ENCODE data around the gene ZNF138.
"Not testable (repeated sequence)": the region's sequence is repeated elsewhere in the genome, so short reads cannot be mapped to it uniquely, and the experiment has no call there.

The ZNF138 gene

GRCh38 chr7:64793106-64793755 is 997 bp upstream of the ZNF138 start:
- H3K4me1 ChIP-seq (ENCODE audit: control insufficient read depth, insufficient read depth, low read length): peaks cover 9% of the 10 kb centered on the region
- H3K36me3 ChIP-seq (ENCODE audit: insufficient read depth, low read length): peaks cover 5% of the 10 kb centered on the region
- no peak overlapping the region for H3K9ac ChIP-seq (ENCODE audit: low read depth, low read length)
- H3K27me3 ChIP-seq (ENCODE audit: control insufficient read depth, insufficient read depth, low read length): no peaks in the 10 kb centered on the region
- no peak overlapping the region for H3K4me3 ChIP-seq (ENCODE audit: low read length)
- no peaks in the 10 kb centered on the region for H3K9me3 ChIP-seq (replicated peaks; ENCODE audit: low read length)
- H3K4me2 ChIP-seq (ENCODE audit: low read length): no peak overlapping the region

DNA sequence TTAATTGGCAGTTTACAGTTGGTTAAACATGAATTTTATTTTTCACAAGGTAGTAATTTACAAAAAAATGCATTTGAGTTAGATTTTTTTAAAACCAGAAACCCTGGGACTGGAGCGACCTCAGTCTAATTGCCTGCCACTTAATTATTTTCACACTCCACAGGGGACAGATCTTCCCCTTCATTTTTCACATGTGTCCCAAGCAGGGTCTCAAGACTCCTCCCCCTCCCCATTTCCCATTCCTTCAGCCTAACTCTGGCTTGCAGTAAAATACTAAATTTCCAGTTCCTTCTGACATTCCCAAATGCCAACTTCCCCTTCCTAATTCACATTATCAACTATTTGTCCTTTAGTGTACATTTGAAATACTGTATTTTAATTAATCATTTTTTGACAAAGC is 948 bp downstream of the ZNF138 start:
- Histone ChIP-seq H3K4me2 (ENCODE audit: low read length) (peak overlapping the region; percentile 80), H3K4me3 (ENCODE audit: low read length) (peak overlapping the region; percentile 92), H3K9ac (ENCODE audit: low read depth, low read length) (peak overlapping the region; percentile 90), H3K9me3 (replicated peaks; ENCODE audit: low read length) (no peaks in the 10 kb centered on the region), H3K27me3 (ENCODE audit: control insufficient read depth, insufficient read depth, low read length) (no peaks in the 10 kb centered on the region), H3K36me3 (ENCODE audit: insufficient read depth, low read length) (peaks cover 5% of the 10 kb centered on the region), H3K4me1 (ENCODE audit: control insufficient read depth, insufficient read depth, low read length) (peaks cover 9% of the 10 kb centered on the region)

DNA sequence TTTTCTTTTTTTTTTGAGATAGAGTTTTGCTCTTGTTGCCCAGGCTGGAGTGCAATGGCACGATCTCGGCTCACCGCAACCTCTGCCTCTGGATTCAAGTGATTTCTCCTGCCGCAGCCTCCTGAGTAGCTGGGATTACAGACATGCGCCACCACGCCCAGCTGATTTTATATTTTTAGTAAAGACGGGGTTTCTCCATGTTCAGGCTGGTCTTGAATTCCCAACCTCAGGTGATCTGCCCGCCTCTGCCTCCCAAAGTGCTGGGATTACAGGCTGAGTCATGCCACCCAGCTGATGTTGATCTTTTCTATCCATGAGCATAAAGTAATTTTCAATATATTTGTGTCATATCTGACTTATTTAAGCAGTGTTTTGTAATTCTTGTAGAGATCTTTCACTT is 4.9 kb downstream of the ZNF138 start:
- H3K9me3 ChIP-seq (replicated peaks; ENCODE audit: low read length); H3K4me1 ChIP-seq (ENCODE audit: control insufficient read depth, insufficient read depth, low read length); H3K4me2 ChIP-seq (ENCODE audit: low read length); H3K4me3 ChIP-seq (ENCODE audit: low read length); H3K9ac ChIP-seq (ENCODE audit: low read depth, low read length); H3K27me3 ChIP-seq (ENCODE audit: control insufficient read depth, insufficient read depth, low read length); H3K36me3 ChIP-seq (ENCODE audit: insufficient read depth, low read length): not testable (repeated sequence)

GRCh38 chr7:64802699-64803098 is 8.5 kb downstream of the ZNF138 start:
- Histone ChIP-seq H3K36me3 (ENCODE audit: insufficient read depth, low read length) (no peaks in the 10 kb centered on the region), H3K27me3 (ENCODE audit: control insufficient read depth, insufficient read depth, low read length) (no peaks in the 10 kb centered on the region), H3K4me3 (ENCODE audit: low read length) (no peak overlapping the region), H3K4me2 (ENCODE audit: low read length) (no peak overlapping the region), H3K9ac (ENCODE audit: low read depth, low read length) (no peak overlapping the region), H3K9me3 (replicated peaks; ENCODE audit: low read length) (no peaks in the 10 kb centered on the region), H3K4me1 (ENCODE audit: control insufficient read depth, insufficient read depth, low read length) (no peaks in the 10 kb centered on the region)

DNA sequence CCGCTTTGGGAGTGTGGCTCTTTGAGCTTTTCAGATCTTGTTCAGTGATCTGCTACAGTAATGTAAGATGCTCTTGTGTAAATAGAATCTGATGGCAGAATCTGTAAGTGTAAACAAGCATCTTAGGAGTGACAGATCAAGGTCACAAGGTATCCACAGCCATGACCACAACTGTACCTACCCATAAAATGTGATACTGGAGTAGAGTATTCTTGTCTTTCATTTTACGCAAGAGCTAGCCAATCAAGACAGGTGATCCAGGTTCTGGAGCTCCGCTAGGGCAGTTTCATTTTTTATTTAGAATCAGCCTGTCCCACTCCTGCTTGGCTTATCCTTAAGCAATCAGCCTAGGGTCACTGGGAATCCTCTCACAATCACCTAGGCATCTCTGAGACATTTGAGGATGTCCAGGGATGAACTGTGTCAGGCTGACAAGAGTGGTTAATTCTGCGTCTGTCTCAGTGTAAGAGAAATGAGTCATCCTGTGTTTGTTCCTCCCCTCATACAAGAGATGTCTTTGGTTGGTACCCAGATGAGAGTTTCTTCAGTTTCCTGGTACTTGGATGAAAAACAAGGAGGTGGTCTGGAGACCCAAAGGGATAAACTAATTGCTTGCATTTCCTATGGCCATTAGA is 13.6 kb downstream of the ZNF138 start:
- Histone ChIP-seq H3K36me3 (ENCODE audit: insufficient read depth, low read length) (no peaks in the 10 kb centered on the region), H3K4me1 (ENCODE audit: control insufficient read depth, insufficient read depth, low read length) (no peaks in the 10 kb centered on the region), H3K9me3 (replicated peaks; ENCODE audit: low read length) (no peaks in the 10 kb centered on the region), H3K4me3 (ENCODE audit: low read length) (no peak overlapping the region), H3K27me3 (ENCODE audit: control insufficient read depth, insufficient read depth, low read length) (no peaks in the 10 kb centered on the region), H3K4me2 (ENCODE audit: low read length) (no peak overlapping the region), H3K9ac (ENCODE audit: low read depth, low read length) (no peak overlapping the region)

- H3K4me2 ChIP-seq (ENCODE audit: low read length): no peak overlapping the region
- no peak overlapping the region for H3K9ac ChIP-seq (ENCODE audit: low read depth, low read length)
- no peaks in the 10 kb centered on the region for H3K9me3 ChIP-seq (replicated peaks; ENCODE audit: low read length)
- H3K27me3 ChIP-seq (ENCODE audit: control insufficient read depth, insufficient read depth, low read length): no peaks in the 10 kb centered on the region
- no peaks in the 10 kb centered on the region for H3K4me1 ChIP-seq (ENCODE audit: control insufficient read depth, insufficient read depth, low read length)
- H3K4me3 ChIP-seq (ENCODE audit: low read length): no peak overlapping the region
- H3K36me3 ChIP-seq (ENCODE audit: insufficient read depth, low read length): no peaks in the 10 kb centered on the region
These were observed 17.5 kb downstream of the ZNF138 start for GRCh38 chr7:64811767-64812166.

GRCh38 chr7:64830926-64831325 is 36.7 kb downstream of the ZNF138 start:
- H3K4me1 ChIP-seq (ENCODE audit: control insufficient read depth, insufficient read depth, low read length): no peaks in the 10 kb centered on the region
- H3K36me3 ChIP-seq (ENCODE audit: insufficient read depth, low read length): no peaks in the 10 kb centered on the region
- H3K9me3 ChIP-seq (replicated peaks; ENCODE audit: low read length): no peaks in the 10 kb centered on the region
- no peak overlapping the region for H3K4me3 ChIP-seq (ENCODE audit: low read length)
- H3K4me2 ChIP-seq (ENCODE audit: low read length): no peak overlapping the region
- H3K9ac ChIP-seq (ENCODE audit: low read depth, low read length): no peak overlapping the region
- H3K27me3 ChIP-seq (ENCODE audit: control insufficient read depth, insufficient read depth, low read length): no peaks in the 10 kb centered on the region

DNA sequence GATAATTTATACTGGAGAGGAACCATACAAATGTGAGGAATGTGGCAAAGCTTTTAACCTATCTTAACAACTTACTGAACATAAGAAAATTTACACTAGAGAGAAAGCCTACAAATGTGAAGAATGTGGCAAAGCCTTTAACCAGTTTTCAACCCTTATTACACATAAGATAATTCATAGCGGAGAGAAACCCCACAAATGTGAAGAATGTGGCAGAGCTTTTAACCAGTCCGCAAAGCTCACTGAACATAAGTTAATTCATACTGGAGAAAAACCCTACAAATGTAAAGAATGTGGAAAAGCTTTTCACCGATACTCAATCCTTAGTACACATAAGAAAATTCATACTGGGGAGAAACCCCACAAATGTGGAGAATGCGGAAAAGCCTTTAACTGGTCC is 37.9 kb downstream of the ZNF138 start:
- no peaks in the 10 kb centered on the region for H3K9me3 ChIP-seq (replicated peaks; ENCODE audit: low read length)

GRCh38 chr7:64834989-64835388 is 40.8 kb downstream of the ZNF138 start:
- H3K9ac ChIP-seq (ENCODE audit: low read depth, low read length): no peak overlapping the region
- H3K36me3 ChIP-seq (ENCODE audit: insufficient read depth, low read length): no peaks in the 10 kb centered on the region
- no peak overlapping the region for H3K4me3 ChIP-seq (ENCODE audit: low read length)
- no peak overlapping the region for H3K4me2 ChIP-seq (ENCODE audit: low read length)
- H3K4me1 ChIP-seq (ENCODE audit: control insufficient read depth, insufficient read depth, low read length): no peaks in the 10 kb centered on the region
- no peaks in the 10 kb centered on the region for H3K27me3 ChIP-seq (ENCODE audit: control insufficient read depth, insufficient read depth, low read length)
- H3K9me3 ChIP-seq (replicated peaks; ENCODE audit: low read length): no peaks in the 10 kb centered on the region

More for the DNA sequence above, 37.9 kb downstream of the ZNF138 start:
- no peaks in the 10 kb centered on the region for H3K27me3 ChIP-seq (ENCODE audit: control insufficient read depth, insufficient read depth, low read length)
- no peak overlapping the region for H3K4me3 ChIP-seq (ENCODE audit: low read length)
- no peaks in the 10 kb centered on the region for H3K36me3 ChIP-seq (ENCODE audit: insufficient read depth, low read length)
- H3K9ac ChIP-seq (ENCODE audit: low read depth, low read length): no peak overlapping the region
- H3K4me2 ChIP-seq (ENCODE audit: low read length): no peak overlapping the region
- no peaks in the 10 kb centered on the region for H3K4me1 ChIP-seq (ENCODE audit: control insufficient read depth, insufficient read depth, low read length)

DNA sequence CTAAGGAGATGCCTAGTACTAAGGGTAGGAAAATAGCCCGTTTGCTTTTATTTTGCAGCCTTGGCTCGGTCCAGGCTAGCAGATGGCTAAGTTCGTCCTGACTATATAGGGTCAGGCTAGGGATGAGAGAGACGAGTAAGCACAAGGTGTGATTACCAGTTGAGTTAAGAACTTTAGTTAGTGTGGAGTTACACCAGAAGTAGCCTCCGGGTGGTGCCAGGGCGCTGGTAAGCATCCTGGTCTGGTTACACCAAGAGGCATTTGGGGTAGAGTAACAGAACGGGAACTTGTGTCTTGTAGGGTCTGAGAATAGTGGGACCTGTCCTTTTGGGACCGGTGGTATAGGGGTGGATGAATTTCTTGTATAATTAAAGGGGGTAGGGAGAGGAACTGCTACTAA is 41.6 kb downstream of the ZNF138 start:
- H3K36me3 ChIP-seq (ENCODE audit: insufficient read depth, low read length); H3K4me1 ChIP-seq (ENCODE audit: control insufficient read depth, insufficient read depth, low read length); H3K4me3 ChIP-seq (ENCODE audit: low read length); H3K9me3 ChIP-seq (replicated peaks; ENCODE audit: low read length); H3K9ac ChIP-seq (ENCODE audit: low read depth, low read length); H3K27me3 ChIP-seq (ENCODE audit: control insufficient read depth, insufficient read depth, low read length); H3K4me2 ChIP-seq (ENCODE audit: low read length): not testable (repeated sequence)

GRCh38 chr7:64838051-64838450 is 43.8 kb downstream of the ZNF138 start:
- H3K36me3 ChIP-seq (ENCODE audit: insufficient read depth, low read length); H3K4me1 ChIP-seq (ENCODE audit: control insufficient read depth, insufficient read depth, low read length); H3K9me3 ChIP-seq (replicated peaks; ENCODE audit: low read length); H3K4me2 ChIP-seq (ENCODE audit: low read length); H3K9ac ChIP-seq (ENCODE audit: low read depth, low read length); H3K27me3 ChIP-seq (ENCODE audit: control insufficient read depth, insufficient read depth, low read length); H3K4me3 ChIP-seq (ENCODE audit: low read length): not testable (repeated sequence)

DNA sequence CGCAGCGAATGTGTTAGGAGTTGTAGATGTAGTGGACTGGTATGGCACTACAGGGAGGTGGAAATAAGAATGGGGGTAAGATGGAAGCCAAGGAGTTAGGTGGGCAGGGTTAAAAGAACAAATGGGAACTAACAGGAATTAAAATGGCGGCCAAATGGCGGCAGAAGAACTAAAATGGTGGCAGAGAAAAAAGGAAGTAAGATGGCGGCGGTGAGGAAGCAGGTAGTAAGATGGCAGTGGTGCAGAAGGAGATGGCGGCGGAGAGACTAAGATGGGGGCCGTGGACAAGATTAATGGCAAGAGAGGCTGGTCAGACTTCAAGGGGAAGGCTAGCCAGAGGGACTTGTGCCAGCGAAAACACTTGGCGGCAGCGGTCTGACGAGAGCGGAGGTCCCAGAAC is 44.5 kb downstream of the ZNF138 start:
- Histone ChIP-seq H3K4me1 (ENCODE audit: control insufficient read depth, insufficient read depth, low read length) (no peaks in the 10 kb centered on the region), H3K9ac (ENCODE audit: low read depth, low read length) (no peak overlapping the region), H3K36me3 (ENCODE audit: insufficient read depth, low read length) (no peaks in the 10 kb centered on the region), H3K4me2 (ENCODE audit: low read length) (no peak overlapping the region), H3K27me3 (ENCODE audit: control insufficient read depth, insufficient read depth, low read length) (no peaks in the 10 kb centered on the region), H3K9me3 (replicated peaks; ENCODE audit: low read length) (no peaks in the 10 kb centered on the region), H3K4me3 (ENCODE audit: low read length) (no peak overlapping the region)
